Measurements from ENCODE around the gene INPP4A. TPM values are rescaled to one million over a fixed set of nuclear protein-coding genes. Genes with fewer than 3 reads are reported as not detected.

Gene INPP4A
- total RNA-seq, 1 experiment from 2014 or later: 23.4 TPM

DNA sequence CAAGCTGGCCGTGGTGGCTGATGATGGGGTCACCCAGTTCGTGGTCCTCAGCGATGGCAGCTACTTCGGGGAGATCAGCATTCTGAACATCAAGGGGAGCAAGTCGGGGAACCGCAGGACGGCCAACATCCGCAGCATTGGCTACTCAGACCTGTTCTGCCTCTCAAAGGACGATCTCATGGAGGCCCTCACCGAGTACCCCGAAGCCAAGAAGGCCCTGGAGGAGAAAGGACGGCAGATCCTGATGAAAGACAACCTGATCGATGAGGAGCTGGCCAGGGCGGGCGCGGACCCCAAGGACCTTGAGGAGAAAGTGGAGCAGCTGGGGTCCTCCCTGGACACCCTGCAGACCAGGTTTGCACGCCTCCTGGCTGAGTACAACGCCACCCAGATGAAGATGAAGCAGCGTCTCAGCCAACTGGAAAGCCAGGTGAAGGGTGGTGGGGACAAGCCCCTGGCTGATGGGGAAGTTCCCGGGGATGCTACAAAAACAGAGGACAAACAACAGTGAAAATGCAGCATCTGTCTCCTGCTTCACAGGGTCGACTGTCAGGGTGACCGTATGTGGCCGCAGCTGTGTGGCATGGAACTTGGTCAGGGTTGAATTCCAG is 47.8 kb upstream of the INPP4A start:
- no peaks in the 10 kb centered on the region for H3K36me3 ChIP-seq (ENCODE audit: low read depth, low read length)
- TF ChIP-seq EZH2phosphoT487 (IDR thresholded peaks at IDR 0.05; ENCODE audit: borderline replicate concordance, low read length): no peak
- no peak for TF ChIP-seq EZH2 (IDR thresholded peaks at IDR 0.05; ENCODE audit: low read length, unreplicated experiment)
- TF ChIP-seq, protein P1, sequence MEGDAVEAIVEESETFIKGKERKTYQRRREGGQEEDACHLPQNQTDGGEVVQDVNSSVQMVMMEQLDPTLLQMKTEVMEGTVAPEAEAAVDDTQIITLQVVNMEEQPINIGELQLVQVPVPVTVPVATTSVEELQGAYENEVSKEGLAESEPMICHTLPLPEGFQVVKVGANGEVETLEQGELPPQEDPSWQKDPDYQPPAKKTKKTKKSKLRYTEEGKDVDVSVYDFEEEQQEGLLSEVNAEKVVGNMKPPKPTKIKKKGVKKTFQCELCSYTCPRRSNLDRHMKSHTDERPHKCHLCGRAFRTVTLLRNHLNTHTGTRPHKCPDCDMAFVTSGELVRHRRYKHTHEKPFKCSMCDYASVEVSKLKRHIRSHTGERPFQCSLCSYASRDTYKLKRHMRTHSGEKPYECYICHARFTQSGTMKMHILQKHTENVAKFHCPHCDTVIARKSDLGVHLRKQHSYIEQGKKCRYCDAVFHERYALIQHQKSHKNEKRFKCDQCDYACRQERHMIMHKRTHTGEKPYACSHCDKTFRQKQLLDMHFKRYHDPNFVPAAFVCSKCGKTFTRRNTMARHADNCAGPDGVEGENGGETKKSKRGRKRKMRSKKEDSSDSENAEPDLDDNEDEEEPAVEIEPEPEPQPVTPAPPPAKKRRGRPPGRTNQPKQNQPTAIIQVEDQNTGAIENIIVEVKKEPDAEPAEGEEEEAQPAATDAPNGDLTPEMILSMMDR (conservative IDR thresholded peaks at IDR 0.05; ENCODE audit: low read depth, low read length): no peak
- H3K4me3 ChIP-seq (ENCODE audit: low read length): no peak overlapping the region
- no peak for DNase-seq
- H4K20me1 ChIP-seq (ENCODE audit: low read length): no peaks in the 10 kb centered on the region
- no peak overlapping the region for H3K9ac ChIP-seq (ENCODE audit: low read length)
- ChIA-PET POLR2A (ENCODE audit: unreplicated experiment) (no interaction called here), CTCF (no interaction called here)
- no peak overlapping the region for H3K4me2 ChIP-seq (ENCODE audit: low read length)
- no peak overlapping the region for H3K27ac ChIP-seq (ENCODE audit: low read length)
- no TSS peak for BruUV-seq (replicated peaks)
- no peaks in the 10 kb centered on the region for H3K9me2 ChIP-seq (replicated peaks; ENCODE audit: low read length)
- H3F3A ChIP-seq (ENCODE audit: low read length, unreplicated experiment): no peaks in the 10 kb centered on the region
- no peak overlapping the region for H2AFZ ChIP-seq (ENCODE audit: low read length)
- no peak for ATAC-seq
- H3K79me2 ChIP-seq (ENCODE audit: low read length): no peaks in the 10 kb centered on the region
- intact Hi-C loops (cut with micrococcal nuclease): no loop called here
- peaks cover 31% of the 10 kb centered on the region for H3K27me3 ChIP-seq (ENCODE audit: low read length)
- H3K9me3 ChIP-seq (ENCODE audit: low read length): no peaks in the 10 kb centered on the region
- no peaks in the 10 kb centered on the region for H3K4me1 ChIP-seq (ENCODE audit: insufficient read depth, low read length)

DNA sequence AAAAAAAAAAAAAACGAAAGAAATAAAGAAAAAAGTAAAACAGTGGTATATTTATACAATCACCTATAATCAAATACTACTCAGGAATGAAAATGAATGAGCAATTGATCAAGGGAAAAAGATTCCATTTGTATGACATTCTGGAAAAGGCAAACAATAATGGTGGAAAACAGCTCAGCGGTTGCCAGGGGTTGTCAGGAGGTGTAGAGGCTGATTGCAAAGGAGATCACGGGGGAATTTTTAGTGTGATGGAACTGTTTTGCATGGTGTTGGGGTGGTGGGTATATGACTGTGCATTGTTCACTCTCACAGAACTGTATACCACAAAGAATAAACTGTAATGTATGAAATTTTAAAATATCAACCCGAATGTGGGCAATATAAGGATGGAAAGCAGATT is 45.5 kb upstream of the INPP4A start:
- Histone ChIP-seq H3K9me3 (ENCODE audit: low read length) (no peaks in the 10 kb centered on the region), H3K4me3 (ENCODE audit: low read length) (no peak overlapping the region), H3K4me2 (ENCODE audit: low read length) (no peak overlapping the region), H4K20me1 (ENCODE audit: low read length) (no peaks in the 10 kb centered on the region), H2AFZ (ENCODE audit: low read length) (no peak overlapping the region), H3K4me1 (ENCODE audit: insufficient read depth, low read length) (no peaks in the 10 kb centered on the region), H3K36me3 (ENCODE audit: low read depth, low read length) (no peaks in the 10 kb centered on the region), H3K27ac (ENCODE audit: low read length) (no peak overlapping the region), H3K9me2 (replicated peaks; ENCODE audit: low read length) (no peaks in the 10 kb centered on the region), H3F3A (ENCODE audit: low read length, unreplicated experiment) (no peaks in the 10 kb centered on the region), H3K9ac (ENCODE audit: low read length) (no peak overlapping the region), H3K27me3 (ENCODE audit: low read length) (peaks cover 35% of the 10 kb centered on the region), H3K79me2 (ENCODE audit: low read length) (no peaks in the 10 kb centered on the region)
- ChIA-PET POLR2A (ENCODE audit: unreplicated experiment) (no interaction called here), CTCF (no interaction called here)
- ATAC-seq: no peak
- TF ChIP-seq EZH2 (IDR thresholded peaks at IDR 0.05; ENCODE audit: low read length, unreplicated experiment): no peak
- TF ChIP-seq, protein P1 (conservative IDR thresholded peaks at IDR 0.05; ENCODE audit: low read depth, low read length): no peak
- TF ChIP-seq EZH2phosphoT487 (IDR thresholded peaks at IDR 0.05; ENCODE audit: borderline replicate concordance, low read length): no peak
- no peak for DNase-seq
- intact Hi-C loops (cut with micrococcal nuclease): no loop called here
- BruUV-seq (replicated peaks): no TSS peak

DNA sequence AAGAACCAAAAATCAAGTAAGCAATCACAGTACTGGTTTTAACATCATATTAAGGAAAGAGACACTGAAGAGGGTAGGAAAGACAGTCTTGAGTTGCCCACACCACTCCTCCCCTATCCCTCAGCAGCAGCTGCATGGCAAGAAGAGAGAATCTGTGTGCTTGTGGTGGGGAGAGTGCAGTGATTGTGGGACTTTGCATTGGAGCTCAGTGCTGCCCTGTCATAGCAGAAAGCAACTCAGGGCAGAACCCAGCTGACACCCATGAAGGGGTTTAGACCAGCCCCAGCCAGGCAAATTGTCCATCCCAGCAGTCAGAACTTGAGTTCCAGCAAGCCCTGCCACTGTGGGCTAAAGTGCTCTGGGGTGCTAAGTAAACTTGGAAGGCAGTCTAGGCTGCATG is 40.8 kb upstream of the INPP4A start:
- TF ChIP-seq, protein P1 (conservative IDR thresholded peaks at IDR 0.05; ENCODE audit: low read depth, low read length): no peak
- TF ChIP-seq EZH2phosphoT487 (IDR thresholded peaks at IDR 0.05; ENCODE audit: borderline replicate concordance, low read length) (no peak), EZH2 (IDR thresholded peaks at IDR 0.05; ENCODE audit: low read length, unreplicated experiment) (no peak)
- no TSS peak for BruUV-seq (replicated peaks)
- Histone ChIP-seq H3K9ac (ENCODE audit: low read length) (no peak overlapping the region), H3K27ac (ENCODE audit: low read length) (no peak overlapping the region), H2AFZ (ENCODE audit: low read length) (no peak overlapping the region), H4K20me1 (ENCODE audit: low read length) (no peaks in the 10 kb centered on the region), H3K4me3 (ENCODE audit: low read length) (no peak overlapping the region), H3K27me3 (ENCODE audit: low read length) (peaks cover 24% of the 10 kb centered on the region), H3K4me2 (ENCODE audit: low read length) (no peak overlapping the region), H3K36me3 (ENCODE audit: low read depth, low read length) (no peaks in the 10 kb centered on the region), H3K9me3 (ENCODE audit: low read length) (no peaks in the 10 kb centered on the region), H3K4me1 (ENCODE audit: insufficient read depth, low read length) (no peaks in the 10 kb centered on the region), H3K9me2 (replicated peaks; ENCODE audit: low read length) (no peaks in the 10 kb centered on the region), H3F3A (ENCODE audit: low read length, unreplicated experiment) (no peaks in the 10 kb centered on the region), H3K79me2 (ENCODE audit: low read length) (no peaks in the 10 kb centered on the region)
- DNase-seq (no peak), ATAC-seq (no peak)
- POLR2A ChIA-PET (ENCODE audit: unreplicated experiment): no interaction called here
- CTCF ChIA-PET: no interaction called here
- intact Hi-C loops (cut with micrococcal nuclease): no loop called here

All from PC-3 (cell line).